Bronchial epithelial cell (primary cell): ENCODE data around the gene TGFBR2. TPM values are rescaled to one million over a fixed set of nuclear protein-coding genes. Genes with fewer than 3 reads are reported as not detected.
A peak's percentile ranks its signal among the peaks of the same experiment; 100 is the strongest.

Source experiments
- DNase-seq: peaks from one replicate; pipeline ENCODE4 v3.0.0-alpha.2; 2010; ENCODE audit warnings: low read depth
- FAIRE-seq: peaks from 2 replicates; lab custom pipeline; 2011; peaks lifted over from hg19 to GRCh38; lab: Jason Lieb, UNC
- H3K27me3 ChIP-seq: 2 replicates; pipeline ENCODE4 v1.5.1; 2011; ENCODE audit warnings: low read length; ENCODE audit not compliant: control insufficient read depth, insufficient read depth
- H3K36me3 ChIP-seq: 2 replicates; pipeline ENCODE4 v1.5.1; 2011; ENCODE audit warnings: low read length; ENCODE audit not compliant: control insufficient read depth, insufficient read depth
- H3K4me3 ChIP-seq: 2 replicates; pipeline ENCODE4 v1.5.1; 2011; ENCODE audit warnings: mild to moderate bottlenecking, low read depth, low read length, control low read depth
- CTCF ChIP-seq: IDR thresholded peaks from 2 replicates; pipeline ENCODE4 v1.5.1; 2011; ENCODE audit warnings: mild to moderate bottlenecking, moderate library complexity, low read length, control low read depth, inconsistent platforms; ENCODE audit not compliant: insufficient read depth, severe bottlenecking
- total RNA-seq: library from RNA; depleted of rRNA; stranded (reverse); fragments of >200 nt; gene quantifications from 2 replicates; pipeline ENCODE4 v1.2.1, GENCODE V29; 2014

TGFBR2 gene
- total RNA-seq, 1 donor from 2014 or later: 25.5 TPM

- FAIRE-seq (no peak), DNase-seq (no peak)
- Histone ChIP-seq H3K4me3 (no peak overlapping the region), H3K27me3 (no peaks in the 10 kb centered on the region), H3K36me3 (peaks cover 1% of the 10 kb centered on the region)
- TF ChIP-seq CTCF: no peak
Observed at GRCh38 chr3:30685267-30685667, 78.9 kb downstream of the TGFBR2 start.

- DNase-seq: no peak
- FAIRE-seq: no peak
Observed at GRCh38 chr3:30686176-30686575, 79.8 kb downstream of the TGFBR2 start.

GRCh38 chr3:30686799-30687198 is 80.4 kb downstream of the TGFBR2 start:
- TF ChIP-seq CTCF: no peak
- no peak for DNase-seq
- H3K27me3 ChIP-seq: no peaks in the 10 kb centered on the region
- no peak for FAIRE-seq
- peaks cover 8% of the 10 kb centered on the region for H3K36me3 ChIP-seq
- H3K4me3 ChIP-seq: no peak overlapping the region

More at GRCh38 chr3:30686176-30686575, 79.8 kb downstream of the TGFBR2 start:
- no peak for TF ChIP-seq CTCF
- H3K27me3 ChIP-seq: no peaks in the 10 kb centered on the region
- peaks cover 4% of the 10 kb centered on the region for H3K36me3 ChIP-seq
- no peak overlapping the region for H3K4me3 ChIP-seq

- DNase-seq (no peak), FAIRE-seq (no peak)
- no peaks in the 10 kb centered on the region for H3K27me3 ChIP-seq
- H3K36me3 ChIP-seq: peaks cover 10% of the 10 kb centered on the region
- no peak for TF ChIP-seq CTCF
- no peak overlapping the region for H3K4me3 ChIP-seq
Observed at GRCh38 chr3:30687930-30688570, 81.6 kb downstream of the TGFBR2 start.

DNA sequence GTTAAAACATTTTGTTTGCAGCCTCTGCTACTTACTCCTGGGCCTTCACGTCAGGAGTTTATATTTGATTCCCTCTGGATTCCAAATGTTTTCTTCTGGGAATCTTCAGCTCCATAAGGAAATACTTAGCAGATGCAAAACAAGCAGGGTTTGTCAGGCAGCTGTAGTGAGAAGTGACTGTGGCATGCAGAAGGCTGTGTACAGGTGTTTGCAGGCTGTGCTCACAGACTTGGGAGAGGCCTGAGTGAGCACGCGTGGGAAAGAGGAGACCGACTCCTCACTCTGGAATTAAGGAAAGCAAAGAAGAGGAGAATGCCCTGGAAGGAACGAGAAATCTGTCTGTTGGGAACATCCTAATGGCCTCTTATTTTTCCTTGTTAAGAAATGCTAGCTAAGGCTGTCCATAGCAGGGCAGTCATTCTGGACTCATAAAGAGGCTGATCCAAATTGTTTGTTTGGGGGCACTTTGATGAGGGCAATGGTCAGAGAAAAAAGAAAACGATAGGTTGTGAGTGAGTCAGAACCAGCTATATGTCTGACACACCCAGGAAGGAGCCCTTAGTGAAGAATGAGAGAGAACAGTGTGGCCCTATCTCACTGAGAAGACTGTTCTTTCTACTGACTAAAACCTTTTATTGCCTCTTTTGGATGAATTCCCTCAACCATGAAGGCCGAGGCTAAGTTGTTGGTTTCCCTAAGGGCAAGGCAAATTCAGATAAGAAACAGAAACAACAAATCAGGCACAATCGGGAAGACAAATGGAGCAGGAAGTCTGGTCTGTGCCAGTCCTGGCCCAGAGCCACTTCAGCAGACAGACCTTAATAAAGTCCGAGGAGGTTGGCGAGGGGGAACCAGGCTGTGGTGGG is 82.6 kb downstream of the TGFBR2 start:
- Histone ChIP-seq H3K4me3 (no peak overlapping the region), H3K36me3 (peaks cover 10% of the 10 kb centered on the region), H3K27me3 (no peaks in the 10 kb centered on the region)
- no peak for FAIRE-seq
- TF ChIP-seq CTCF: no peak
- DNase-seq: peak; percentile 70
